Cardiac fibroblast (primary cell): ENCODE measurements around the gene C2orf49.
A peak's percentile ranks its signal among the peaks of the same experiment; 100 is the strongest.

Source experiments
- DNase-seq, 2 donors: peaks; one replicate each; pipeline versions ENCODE4 v3.0.0 to v3.0.0-alpha.2; 2010; ENCODE audit warnings: low read depth in 2 of 2
- H3K4me3 ChIP-seq, 2 donors: replicated peaks in 1 of 2; 1 replicate in 1 of 2; 2 replicates in 1 of 2; pipeline ENCODE4 v1.5.1; 2011; ENCODE audit warnings: low read depth in 2 of 2, low read length in 2 of 2, mild to moderate bottlenecking in 2 of 2, moderate library complexity in 1 of 2
- TF ChIP-seq, protein P1 (sequence below): IDR thresholded peaks from one replicate; pipeline ENCODE4 v1.5.1; 2011; ENCODE audit warnings: low read depth, mild to moderate bottlenecking, low read length, inconsistent platforms

Gene C2orf49

DNA sequence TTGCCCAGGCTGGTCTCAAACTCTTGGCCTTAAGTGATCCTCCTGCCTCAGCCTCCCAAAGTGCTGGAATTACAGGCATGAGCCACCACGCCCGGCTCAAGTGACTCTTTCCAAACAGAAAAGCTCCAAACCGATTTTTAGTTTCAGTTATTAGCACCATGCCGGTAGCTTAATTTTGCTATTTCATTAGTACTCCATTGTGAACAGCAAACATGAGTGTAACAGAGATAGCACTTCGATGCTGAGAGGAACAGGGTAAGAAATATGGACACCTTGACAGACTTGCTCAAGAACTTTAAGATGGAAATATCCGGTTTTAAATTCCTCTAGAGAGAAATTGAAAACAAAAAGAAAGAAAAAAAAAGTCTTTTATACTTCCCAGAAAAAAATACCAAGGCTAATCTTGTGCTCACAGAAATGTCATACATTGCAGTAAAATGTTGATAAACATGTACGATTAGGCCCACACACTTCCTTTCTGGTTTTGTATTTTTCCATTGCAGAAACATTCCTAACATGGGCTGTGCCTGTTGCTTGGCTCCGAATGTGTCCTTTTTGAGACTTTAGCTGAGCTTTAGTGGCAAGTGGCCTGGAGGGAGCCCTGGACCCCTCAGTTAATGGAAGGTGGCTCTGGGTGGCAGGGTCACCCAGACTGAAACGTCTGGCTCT lies 43.2 kb downstream of the C2orf49 start:
- TF ChIP-seq, protein P1, sequence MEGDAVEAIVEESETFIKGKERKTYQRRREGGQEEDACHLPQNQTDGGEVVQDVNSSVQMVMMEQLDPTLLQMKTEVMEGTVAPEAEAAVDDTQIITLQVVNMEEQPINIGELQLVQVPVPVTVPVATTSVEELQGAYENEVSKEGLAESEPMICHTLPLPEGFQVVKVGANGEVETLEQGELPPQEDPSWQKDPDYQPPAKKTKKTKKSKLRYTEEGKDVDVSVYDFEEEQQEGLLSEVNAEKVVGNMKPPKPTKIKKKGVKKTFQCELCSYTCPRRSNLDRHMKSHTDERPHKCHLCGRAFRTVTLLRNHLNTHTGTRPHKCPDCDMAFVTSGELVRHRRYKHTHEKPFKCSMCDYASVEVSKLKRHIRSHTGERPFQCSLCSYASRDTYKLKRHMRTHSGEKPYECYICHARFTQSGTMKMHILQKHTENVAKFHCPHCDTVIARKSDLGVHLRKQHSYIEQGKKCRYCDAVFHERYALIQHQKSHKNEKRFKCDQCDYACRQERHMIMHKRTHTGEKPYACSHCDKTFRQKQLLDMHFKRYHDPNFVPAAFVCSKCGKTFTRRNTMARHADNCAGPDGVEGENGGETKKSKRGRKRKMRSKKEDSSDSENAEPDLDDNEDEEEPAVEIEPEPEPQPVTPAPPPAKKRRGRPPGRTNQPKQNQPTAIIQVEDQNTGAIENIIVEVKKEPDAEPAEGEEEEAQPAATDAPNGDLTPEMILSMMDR: no peak
- H3K4me3 ChIP-seq: no peak overlapping the region
- DNase-seq: peak; percentile 39 to 81

DNA sequence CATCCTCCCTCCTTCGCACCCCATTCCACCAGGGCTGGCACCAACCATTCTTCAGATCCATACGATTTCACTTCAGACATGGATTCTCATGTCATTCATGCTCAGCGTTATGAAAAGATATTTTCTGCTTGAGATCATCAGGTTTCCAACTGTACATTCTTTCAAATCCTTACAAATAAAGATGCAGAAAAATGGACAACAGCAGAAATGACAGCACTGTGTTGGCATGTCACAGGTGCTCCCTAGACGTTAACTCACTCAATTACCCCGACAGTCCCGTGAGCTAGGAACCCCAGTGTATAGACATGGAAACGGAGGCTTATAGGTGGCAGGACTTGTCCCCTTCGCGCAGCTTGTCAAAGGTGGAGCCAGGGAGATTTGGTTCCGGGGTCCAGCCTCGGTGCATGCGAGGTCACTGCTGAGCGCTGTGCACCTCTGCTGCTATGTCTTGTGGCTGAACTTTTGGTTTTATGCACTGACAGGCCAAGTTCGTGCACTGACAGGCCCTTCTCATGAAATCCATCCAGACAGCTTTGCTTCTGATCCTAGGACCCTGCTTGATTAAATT lies 43.8 kb downstream of the C2orf49 start:
- no peak overlapping the region for H3K4me3 ChIP-seq
- TF ChIP-seq, protein P1: no peak
- DNase-seq: peak in 1 of 2 donors; percentile 36

DNA sequence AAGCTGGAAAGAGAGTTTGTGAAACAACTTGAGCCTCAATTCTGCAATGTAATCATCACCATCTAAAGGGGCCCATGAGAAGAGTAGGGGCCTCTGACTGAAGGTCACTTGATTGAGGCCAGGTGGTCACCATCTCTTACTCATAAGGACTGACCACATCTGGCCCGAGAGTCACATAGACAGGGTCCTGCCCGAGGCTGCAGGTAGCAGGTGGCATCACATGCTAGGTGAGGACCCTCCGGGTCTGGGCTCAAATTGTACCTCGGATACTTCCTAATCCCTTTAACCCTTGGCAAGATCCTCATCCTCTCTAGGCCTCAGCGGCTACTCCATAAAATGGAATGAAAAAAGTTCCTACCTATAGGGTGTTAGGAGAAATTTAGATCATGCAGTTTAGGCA lies 44.8 kb downstream of the C2orf49 start:
- H3K4me3 ChIP-seq: no peak overlapping the region
- no peak for DNase-seq
- TF ChIP-seq, protein P1: no peak

DNA sequence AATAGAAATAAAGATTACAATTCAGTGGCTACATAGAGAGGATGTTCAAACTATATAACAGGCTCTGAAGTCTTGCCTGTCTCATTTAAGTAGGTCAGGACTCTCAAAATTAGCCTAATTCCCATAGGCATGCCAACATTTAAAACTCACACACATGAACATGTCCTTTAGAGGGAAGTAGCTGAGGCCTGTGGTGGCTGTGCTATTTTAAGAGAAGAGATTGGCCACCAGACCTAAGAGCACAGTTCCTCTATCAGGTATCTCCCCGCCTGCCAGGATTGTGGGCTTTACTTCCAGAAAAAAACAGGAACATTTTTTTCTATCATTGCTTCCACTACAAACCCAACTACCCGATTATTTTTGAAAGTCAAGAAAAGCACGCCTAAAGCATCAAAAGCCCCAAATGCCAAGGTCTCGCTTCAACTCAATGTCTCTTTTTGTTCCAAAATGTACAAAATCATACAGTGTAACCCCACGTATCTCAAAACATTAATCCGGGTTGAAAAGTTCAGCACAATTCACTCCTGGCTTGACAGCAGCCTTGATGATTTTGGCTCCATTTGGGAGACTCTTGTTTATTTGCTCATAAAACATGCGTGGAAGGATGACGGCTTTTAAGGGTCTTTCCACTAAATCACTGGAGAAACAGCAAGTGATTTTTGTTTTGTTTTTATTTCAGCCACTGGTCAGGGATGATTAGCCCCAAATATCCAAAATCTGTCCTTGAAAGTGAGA lies 46.3 kb downstream of the C2orf49 start:
- H3K4me3 ChIP-seq: no peak overlapping the region
- DNase-seq: no peak
- TF ChIP-seq, protein P1: no peak

DNA sequence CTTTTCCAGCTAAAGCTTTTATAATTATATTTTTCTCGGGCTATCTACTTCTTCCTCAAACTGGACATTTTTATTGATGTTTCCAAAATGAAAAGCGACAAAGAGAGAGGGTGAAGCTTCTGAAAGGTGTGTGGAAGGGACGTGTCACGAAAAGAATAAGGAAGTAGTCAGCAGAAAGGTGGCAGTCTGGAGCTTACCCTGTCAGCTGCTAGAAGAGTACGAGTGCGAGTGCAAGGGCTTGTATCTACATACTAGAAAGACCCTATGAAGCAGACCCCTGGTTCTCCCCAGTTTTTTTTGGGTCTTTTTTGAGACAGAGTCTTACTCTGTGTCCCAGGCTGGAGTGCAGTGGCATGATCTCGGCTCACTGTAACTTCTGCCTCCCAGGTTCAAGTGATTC lies 46.9 kb downstream of the C2orf49 start:
- H3K4me3 ChIP-seq: no peak overlapping the region
- TF ChIP-seq, protein P1: no peak
- no peak for DNase-seq

DNA sequence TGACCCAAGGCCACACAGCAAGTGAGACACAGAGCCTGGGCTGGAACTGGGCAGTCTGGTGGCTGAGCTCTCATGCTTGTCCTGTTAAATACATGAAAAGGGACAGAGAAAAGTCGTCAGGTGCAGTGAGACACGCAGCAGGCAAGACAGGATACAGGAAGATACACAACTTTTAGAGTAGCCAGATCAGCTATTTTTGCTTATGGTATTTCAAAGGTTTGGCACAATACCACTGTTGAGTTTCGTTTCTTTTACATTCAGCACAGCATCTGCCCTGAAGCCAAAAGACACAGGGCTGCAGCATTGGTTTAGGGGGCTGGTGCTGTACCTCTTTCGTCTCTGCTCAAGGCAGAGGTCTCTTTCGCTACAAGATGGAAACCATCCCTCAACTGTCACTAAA lies 47.5 kb downstream of the C2orf49 start:
- TF ChIP-seq, protein P1: no peak
- no peak for DNase-seq
- H3K4me3 ChIP-seq: no peak overlapping the region
